PC-9 (cell line): ENCODE data around the gene FBP1. TPM values are rescaled to one million over a fixed set of nuclear protein-coding genes. Genes with fewer than 3 reads are reported as not detected.

ENCODE experiments used
- BruUV-seq: library from RNA; stranded (reverse); fragments of 400-500 nt; replicated peaks from 2 replicates; lab custom pipeline; 2021; lab: Mats Ljungman, UMichigan
- CTCF ChIA-PET: fragments of 300-600 bp; sonication (Branson Sonifier 250); formaldehyde crosslinking; loops from one replicate; lab custom pipeline; 2022; ENCODE audit warnings: antibody characterized with exemption; lab: Charles Lee
- POLR2A ChIA-PET: fragments of 300-600 bp; sonication (Branson Sonifier 250); formaldehyde crosslinking; loops from one replicate; lab custom pipeline; 2022; ENCODE audit warnings: antibody characterized with exemption; ENCODE audit not compliant: unreplicated experiment; lab: Charles Lee
- DNase-seq, 2 experiments: peaks; one replicate each; pipeline versions ENCODE4 v3.0.0 to v3.0.0-alpha.2; 2015 to 2022; ENCODE audit warnings: mixed read lengths in 1 of 2
- H2AFZ ChIP-seq: fragments of 200-600 bp; sonication (generic); 2 replicates; pipeline ENCODE4 v1.8.1; 2017; ENCODE audit warnings: antibody characterized with exemption
- H3F3A ChIP-seq: fragments of 200-600 bp; sonication (generic); 2 replicates; pipeline ENCODE4 v1.8.1; 2017; ENCODE audit warnings: antibody characterized with exemption, mild to moderate bottlenecking, low read depth; ENCODE audit not compliant: insufficient read depth
- H3K27ac ChIP-seq: fragments of 200-600 bp; sonication (generic); 2 replicates; pipeline ENCODE4 v1.6.1; 2016; ENCODE audit warnings: mixed run types
- H3K27me3 ChIP-seq: fragments of 200-600 bp; sonication (generic); 2 replicates; pipeline ENCODE4 v1.6.1; 2016; ENCODE audit warnings: low read depth, mixed run types; ENCODE audit not compliant: insufficient read depth
- H3K36me3 ChIP-seq: fragments of 200-600 bp; sonication (generic); 2 replicates; pipeline ENCODE4 v1.6.1; 2016; ENCODE audit warnings: low read depth, mixed run types
- H3K4me1 ChIP-seq: fragments of 200-600 bp; sonication (generic); replicated peaks from 2 replicates; pipeline ENCODE4 v1.6.1; 2016; ENCODE audit warnings: mixed run types; ENCODE audit not compliant: insufficient read depth
- H3K4me2 ChIP-seq: fragments of 200-600 bp; sonication (generic); 2 replicates; pipeline ENCODE4 v1.6.1; 2017; ENCODE audit warnings: mixed run types
- H3K4me3 ChIP-seq: fragments of 200-600 bp; sonication (generic); 2 replicates; pipeline ENCODE4 v1.6.1; 2016; ENCODE audit warnings: mixed run types
- H3K79me2 ChIP-seq: fragments of 200-600 bp; sonication (generic); 2 replicates; pipeline ENCODE4 v1.6.1; 2017; ENCODE audit warnings: low read depth, mixed run types
- H3K9me2 ChIP-seq: fragments of 200-600 bp; sonication (generic); 2 replicates; pipeline ENCODE4 v1.8.1; 2017; ENCODE audit warnings: mild to moderate bottlenecking; ENCODE audit not compliant: insufficient read depth
- H3K9me3 ChIP-seq: fragments of 200-600 bp; sonication (generic); 2 replicates; pipeline ENCODE4 v1.8.1; 2016; ENCODE audit warnings: low read depth; ENCODE audit not compliant: insufficient read depth
- H4K20me1 ChIP-seq: fragments of 200-600 bp; sonication (generic); 2 replicates; pipeline ENCODE4 v1.8.1; 2017; ENCODE audit not compliant: insufficient read depth
- EZH2 ChIP-seq: fragments of 200-600 bp; sonication (generic); IDR thresholded peaks from 2 replicates; pipeline ENCODE4 v1.8.0; 2017; ENCODE audit warnings: antibody characterized with exemption, low read depth
- intact Hi-C: fragments of 100-400 bp; cut with micrococcal nuclease; formaldehyde crosslinking; loops from one replicate; pipeline ENCODE4 v1.10.0; 2022; ENCODE audit not compliant: unreplicated experiment
- total RNA-seq: library from RNA; stranded (reverse); gene quantifications from 2 replicates; pipeline ENCODE4 v1.2.3, GENCODE V29; 2021
- TF ChIP-seq, protein P1 (sequence below): fragments of 200-600 bp; sonication (generic); conservative IDR thresholded peaks from 2 replicates; pipeline ENCODE4 v1.6.1; 2017; ENCODE audit warnings: mixed run types, antibody characterized with exemption, mild to moderate bottlenecking, moderate library complexity

FBP1 gene
- total RNA-seq, 1 experiment from 2014 or later = 34.9 TPM

DNA sequence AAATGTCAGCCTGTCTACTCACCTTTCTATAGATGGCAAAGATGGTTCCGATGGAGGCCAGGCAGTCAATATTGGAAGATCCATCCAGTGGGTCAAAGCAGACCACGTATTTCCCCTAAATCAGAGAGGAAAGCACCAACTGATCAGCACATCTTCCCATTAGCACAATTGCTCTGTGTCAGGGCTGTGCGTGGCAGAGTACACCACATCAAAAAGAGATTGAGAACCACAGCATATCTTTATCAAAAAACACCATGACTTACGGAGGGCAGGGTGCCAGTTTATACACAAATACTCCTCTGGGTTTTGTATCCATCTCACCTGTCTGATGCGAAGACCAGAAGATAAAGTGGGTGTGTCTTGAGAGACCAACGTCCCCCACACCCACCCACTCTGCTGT is 54.8 kb downstream of the FBP1 start:
- Histone ChIP-seq H3K36me3 (no peaks in the 10 kb centered on the region), H3K4me3 (no peak overlapping the region), H3K9me2 (no peaks in the 10 kb centered on the region), H4K20me1 (no peaks in the 10 kb centered on the region), H2AFZ (no peak overlapping the region), H3K9me3 (no peaks in the 10 kb centered on the region), H3K79me2 (no peaks in the 10 kb centered on the region), H3K27me3 (no peaks in the 10 kb centered on the region), H3K27ac (no peak overlapping the region), H3K4me1 (no peaks in the 10 kb centered on the region), H3K4me2 (no peak overlapping the region), H3F3A (no peaks in the 10 kb centered on the region)
- intact Hi-C loops = no loop called here
- DNase-seq = no peak
- ChIA-PET POLR2A (no interaction called here), CTCF (no interaction called here)
- TF ChIP-seq, protein P1, sequence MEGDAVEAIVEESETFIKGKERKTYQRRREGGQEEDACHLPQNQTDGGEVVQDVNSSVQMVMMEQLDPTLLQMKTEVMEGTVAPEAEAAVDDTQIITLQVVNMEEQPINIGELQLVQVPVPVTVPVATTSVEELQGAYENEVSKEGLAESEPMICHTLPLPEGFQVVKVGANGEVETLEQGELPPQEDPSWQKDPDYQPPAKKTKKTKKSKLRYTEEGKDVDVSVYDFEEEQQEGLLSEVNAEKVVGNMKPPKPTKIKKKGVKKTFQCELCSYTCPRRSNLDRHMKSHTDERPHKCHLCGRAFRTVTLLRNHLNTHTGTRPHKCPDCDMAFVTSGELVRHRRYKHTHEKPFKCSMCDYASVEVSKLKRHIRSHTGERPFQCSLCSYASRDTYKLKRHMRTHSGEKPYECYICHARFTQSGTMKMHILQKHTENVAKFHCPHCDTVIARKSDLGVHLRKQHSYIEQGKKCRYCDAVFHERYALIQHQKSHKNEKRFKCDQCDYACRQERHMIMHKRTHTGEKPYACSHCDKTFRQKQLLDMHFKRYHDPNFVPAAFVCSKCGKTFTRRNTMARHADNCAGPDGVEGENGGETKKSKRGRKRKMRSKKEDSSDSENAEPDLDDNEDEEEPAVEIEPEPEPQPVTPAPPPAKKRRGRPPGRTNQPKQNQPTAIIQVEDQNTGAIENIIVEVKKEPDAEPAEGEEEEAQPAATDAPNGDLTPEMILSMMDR = no peak
- TF ChIP-seq EZH2 = no peak
- no TSS peak for BruUV-seq

DNA sequence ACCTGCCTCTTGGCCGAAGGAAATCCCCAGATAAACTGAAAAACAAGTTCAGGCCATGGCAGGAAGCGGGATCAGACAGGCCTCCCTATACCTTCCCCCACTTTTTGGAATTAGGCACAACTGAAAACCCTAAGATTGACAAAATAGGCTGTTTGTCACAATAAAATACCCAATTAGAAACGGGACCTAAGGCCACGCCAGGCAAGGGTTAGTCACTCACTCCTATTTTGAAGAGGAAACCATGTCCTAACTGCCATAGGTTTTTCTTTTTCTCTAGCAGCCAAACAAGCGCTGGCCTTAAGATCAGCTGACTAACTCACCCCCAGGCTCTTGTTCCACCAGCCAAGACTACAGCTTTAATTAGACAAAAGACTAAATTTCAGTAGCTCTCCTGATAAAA is 57.6 kb downstream of the FBP1 start:
- no peak overlapping the region for H3K27ac ChIP-seq
- H3K4me2 ChIP-seq = no peak overlapping the region
- H3K79me2 ChIP-seq = no peaks in the 10 kb centered on the region
- H4K20me1 ChIP-seq = no peaks in the 10 kb centered on the region
- no peaks in the 10 kb centered on the region for H3K27me3 ChIP-seq
- H3K9me2 ChIP-seq = no peaks in the 10 kb centered on the region
- CTCF ChIA-PET = no interaction called here
- H2AFZ ChIP-seq = no peak overlapping the region; the same call in 1 of the 2 replicates
- no peaks in the 10 kb centered on the region for H3K9me3 ChIP-seq
- intact Hi-C loops = no loop called here
- POLR2A ChIA-PET = no interaction called here
- no peak overlapping the region for H3K4me3 ChIP-seq
- no peaks in the 10 kb centered on the region for H3K36me3 ChIP-seq
- no peak for DNase-seq
- H3F3A ChIP-seq = no peaks in the 10 kb centered on the region
- no peaks in the 10 kb centered on the region for H3K4me1 ChIP-seq
- BruUV-seq = no TSS peak
- TF ChIP-seq, protein P1 = no peak

DNA sequence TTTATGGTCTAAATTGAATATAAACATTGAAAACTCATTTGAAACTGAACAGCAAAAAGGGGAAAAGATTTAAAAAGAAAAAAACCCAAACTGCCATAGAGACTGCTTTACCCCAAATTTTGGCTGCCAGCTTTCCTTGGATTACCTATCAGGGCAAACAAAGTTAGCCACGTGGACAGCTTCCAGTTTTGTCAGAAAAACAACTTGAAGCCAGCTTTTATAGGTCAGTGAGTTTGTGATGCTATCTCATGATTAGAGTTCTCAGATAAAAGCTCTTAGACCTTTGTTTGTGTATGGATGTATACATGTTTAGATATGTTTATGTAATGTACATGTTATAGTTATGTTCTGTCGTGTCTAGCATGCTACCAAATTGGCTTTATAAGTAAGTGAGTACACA is 61.7 kb downstream of the FBP1 start:
- no peak for DNase-seq
- Histone ChIP-seq H3K9me3 (no peaks in the 10 kb centered on the region), H2AFZ (no peak overlapping the region), H4K20me1 (no peaks in the 10 kb centered on the region), H3K27ac (no peak overlapping the region), H3K4me2 (no peak overlapping the region), H3K27me3 (no peaks in the 10 kb centered on the region), H3K36me3 (no peaks in the 10 kb centered on the region), H3K4me3 (no peak overlapping the region), H3K79me2 (no peaks in the 10 kb centered on the region), H3K4me1 (no peaks in the 10 kb centered on the region), H3K9me2 (no peaks in the 10 kb centered on the region), H3F3A (no peaks in the 10 kb centered on the region)
- TF ChIP-seq, protein P1 = no peak
- TF ChIP-seq EZH2 = no peak
- ChIA-PET POLR2A (no interaction called here), CTCF (no interaction called here)
- intact Hi-C loops = no loop called here
- no TSS peak for BruUV-seq
